ENCODE data around the gene TNNT1.
"Not testable (repeated sequence)": the region's sequence is repeated elsewhere in the genome, so short reads cannot be mapped to it uniquely, and the experiment has no call there.

The TNNT1 gene

DNA sequence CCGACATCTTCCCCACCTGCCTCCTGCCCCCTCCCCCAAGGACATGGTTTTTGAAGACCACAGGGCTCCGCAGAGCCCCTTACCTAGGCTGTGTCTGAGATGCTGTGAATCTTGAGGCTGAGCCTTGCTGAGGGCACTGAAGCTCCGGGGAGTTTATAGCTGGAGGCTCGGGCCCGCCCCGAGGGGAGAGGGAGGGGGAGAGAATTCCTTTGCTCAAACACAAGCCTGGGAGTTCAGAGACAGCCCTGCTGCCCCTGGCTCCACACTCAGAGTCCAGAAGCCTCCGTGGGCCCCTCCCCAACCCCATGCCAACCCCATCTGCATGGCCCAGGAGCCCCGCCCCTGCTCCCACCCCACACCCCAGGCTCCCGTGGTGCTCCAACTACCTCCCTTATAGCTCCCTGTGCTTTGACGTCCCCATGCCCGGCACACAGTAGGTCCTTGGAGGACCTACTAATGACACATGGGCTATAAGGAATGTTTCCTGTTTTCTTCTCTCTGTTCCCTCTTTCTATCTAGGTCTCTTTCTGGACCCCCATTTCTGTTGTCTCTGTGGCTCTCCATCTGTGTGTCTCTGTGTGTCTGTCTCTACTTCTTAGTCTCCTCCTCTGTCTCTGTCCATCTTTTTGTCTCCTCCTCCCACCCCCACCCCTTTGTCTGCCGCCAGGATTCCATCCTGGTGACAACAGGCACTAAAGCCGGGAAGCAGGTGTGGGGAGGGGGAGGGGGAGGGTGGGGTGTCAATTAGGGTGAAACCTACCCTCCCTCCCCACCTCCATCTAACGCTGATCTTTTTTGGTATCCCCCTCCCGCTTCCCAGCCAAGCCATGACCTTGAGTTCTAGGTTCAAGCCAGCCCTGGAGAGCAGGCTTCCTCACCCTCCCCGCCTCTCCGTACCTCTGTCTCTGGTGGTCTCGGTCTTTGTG is at the start of gene TNNT1:
TNNT1 (minus strand) TSS at position 129 of the 926 bp plus-strand sequence. CDS start 2,049 bp downstream, outside the sequence.
- DNase-seq: no peak

DNA sequence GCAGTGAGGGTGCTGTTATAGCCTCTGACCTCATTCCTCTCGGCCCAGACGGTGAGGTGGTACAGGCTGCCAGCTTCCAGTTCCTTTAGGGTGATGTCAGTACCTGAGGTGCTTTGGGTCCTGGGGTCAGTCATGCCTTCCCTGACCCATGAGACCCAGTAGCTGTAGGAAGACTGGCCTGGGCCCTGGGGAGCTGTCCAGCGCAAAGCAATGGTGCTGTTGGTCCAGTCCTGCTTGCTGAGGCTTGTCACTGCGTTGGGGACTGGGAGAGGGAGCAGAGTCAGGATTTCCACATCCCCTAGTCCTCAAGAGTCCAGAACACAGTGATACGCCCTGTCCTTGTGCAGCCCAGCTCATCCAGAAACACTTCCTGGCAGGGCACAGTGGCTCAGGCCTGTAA is 49.6 kb upstream of the TNNT1 start:
- DNase-seq: no peak

- no peak for DNase-seq
Observed at GRCh38 chr19:55197528-55197927, 48.5 kb upstream of the TNNT1 start.

GRCh38 chr19:55196803-55197202 is 47.8 kb upstream of the TNNT1 start:
- no peak for DNase-seq

DNA sequence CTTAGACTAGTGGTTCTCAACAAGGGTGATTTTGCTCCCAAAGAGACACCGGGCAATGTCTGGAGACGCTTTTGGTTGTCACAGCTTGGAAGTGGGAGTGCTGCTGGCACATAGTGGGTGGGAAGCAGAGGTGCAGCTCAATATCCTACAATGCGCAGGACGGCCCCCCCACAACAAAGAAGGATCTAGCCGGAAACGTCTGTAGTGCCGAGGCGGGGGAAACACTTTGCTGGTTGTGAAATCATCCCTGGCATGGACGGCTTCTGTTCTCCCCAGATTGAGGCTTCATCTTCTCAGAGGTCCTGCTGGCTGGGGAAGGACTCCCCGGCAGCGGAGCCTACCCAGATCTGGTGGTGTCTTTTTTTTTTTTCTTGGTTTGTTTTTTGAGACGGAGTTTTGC is 44.5 kb upstream of the TNNT1 start:
- no peak for DNase-seq

DNA sequence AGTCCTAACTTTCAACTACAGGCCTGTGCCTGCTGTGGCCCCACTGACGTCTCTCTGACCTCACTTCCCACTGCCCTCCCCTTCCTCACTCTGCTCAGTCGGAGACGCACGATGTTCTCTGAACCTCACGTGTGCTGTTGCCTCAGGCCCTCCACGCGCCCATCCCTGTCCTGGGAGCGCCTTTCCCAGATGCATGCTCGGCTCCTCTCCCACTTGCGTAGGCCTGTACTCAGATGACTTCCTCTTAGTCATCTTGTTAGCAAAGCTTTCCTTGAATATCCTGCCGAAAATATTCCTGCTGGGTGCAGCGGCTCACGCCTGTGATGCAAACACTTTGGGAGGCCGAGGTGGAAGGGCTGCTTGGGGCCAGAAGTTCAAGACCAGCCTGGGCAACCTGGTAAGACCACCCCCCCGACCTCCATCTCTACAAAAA is 40.4 kb upstream of the TNNT1 start:
- no peak for DNase-seq

- no peak for DNase-seq
Observed at GRCh38 chr19:55188625-55189024, 39.6 kb upstream of the TNNT1 start.

GRCh38 chr19:55186080-55186479 is 37.1 kb upstream of the TNNT1 start:
- DNase-seq: no peak

DNA sequence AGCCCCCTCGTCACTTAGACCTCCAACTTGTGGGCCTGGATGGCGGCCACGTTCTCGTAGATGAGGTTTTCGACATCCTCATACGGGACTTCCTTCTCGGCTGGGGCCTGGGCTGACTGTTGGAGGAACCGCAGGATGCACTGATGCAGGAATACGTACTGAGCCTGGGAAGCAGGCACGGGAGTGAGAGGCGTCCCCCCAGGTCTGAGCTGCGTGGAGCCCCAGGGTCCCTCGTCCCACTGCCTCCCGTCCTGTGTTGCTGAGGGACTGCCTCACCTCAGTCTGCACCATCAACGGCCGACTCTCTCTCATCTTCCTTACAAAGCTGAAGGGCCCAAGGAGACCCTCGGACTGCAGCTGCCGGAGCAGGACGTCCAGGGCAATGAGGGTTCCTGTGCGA is 32.7 kb upstream of the TNNT1 start:
- DNase-seq: no peak

- peak; percentile 38 for DNase-seq
Observed at GRCh38 chr19:55179606-55180484, 30.8 kb upstream of the TNNT1 start, which contains the start of gene SYT5. Gene SYT5 (minus strand): TSS chr19:55180289. CDS start chr19:55179041, 1,248 bp downstream.

- peak; percentile 91 for DNase-seq
Observed at GRCh38 chr19:55178781-55179599, 30.0 kb upstream of the TNNT1 start.

DNA sequence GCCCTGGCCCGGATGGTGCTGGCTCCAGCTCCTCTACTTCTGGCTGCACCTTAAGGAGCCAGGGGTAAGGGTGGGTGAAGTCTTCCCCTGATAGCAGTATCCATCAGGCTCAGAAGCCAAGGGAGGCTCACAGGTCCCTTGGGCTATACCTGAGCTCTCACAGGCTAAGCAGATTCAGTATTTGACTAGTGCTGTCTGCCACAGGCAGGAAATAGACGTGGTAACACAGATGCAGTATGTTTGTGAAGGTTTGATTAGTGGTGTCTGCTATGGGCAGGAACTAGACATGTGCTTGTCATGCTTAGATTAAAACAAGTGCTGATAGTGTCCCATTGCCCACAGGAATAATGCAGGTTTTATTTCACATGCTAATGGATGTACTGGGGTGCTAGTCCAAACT is 27.1 kb upstream of the TNNT1 start:
- DNase-seq: no peak

- DNase-seq: no peak
Observed at GRCh38 chr19:55175117-55175867, 26.3 kb upstream of the TNNT1 start.

DNA sequence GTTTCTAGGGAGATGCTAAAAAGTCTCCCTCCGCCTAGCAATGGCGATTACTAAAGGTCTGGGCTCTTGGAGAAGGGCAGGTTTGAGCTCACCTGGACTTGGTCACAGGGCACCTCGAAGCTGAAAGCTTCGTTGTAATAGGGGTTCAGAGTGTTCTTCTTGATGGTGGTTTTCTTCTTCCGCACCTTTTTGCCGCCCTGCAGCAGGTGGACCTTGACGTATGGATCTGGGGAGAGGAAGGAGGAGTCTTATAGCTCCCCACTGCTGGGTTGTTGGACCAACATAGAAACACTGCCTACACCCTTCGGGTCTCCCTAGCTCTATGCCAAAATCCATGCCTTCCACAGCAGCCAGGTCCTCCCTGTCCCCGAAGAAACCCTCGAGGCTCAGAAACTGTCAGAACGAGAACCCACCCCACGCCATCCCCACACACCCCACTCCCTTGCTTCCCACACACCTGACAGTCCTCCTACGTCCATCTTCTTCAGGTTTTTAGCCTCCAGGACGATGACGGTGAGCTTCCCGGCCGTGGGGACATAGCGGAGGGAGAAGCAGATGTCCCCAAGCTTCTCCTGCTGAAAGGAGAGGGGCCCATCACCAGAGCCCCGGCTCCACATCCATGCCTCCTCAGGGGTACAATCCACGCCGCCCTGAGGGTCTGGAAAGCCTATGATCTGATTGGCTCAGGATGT is 25.6 kb upstream of the TNNT1 start:
- no peak for DNase-seq

GRCh38 chr19:55173714-55174409 is 24.9 kb upstream of the TNNT1 start:
- peak; percentile 72 for DNase-seq

DNA sequence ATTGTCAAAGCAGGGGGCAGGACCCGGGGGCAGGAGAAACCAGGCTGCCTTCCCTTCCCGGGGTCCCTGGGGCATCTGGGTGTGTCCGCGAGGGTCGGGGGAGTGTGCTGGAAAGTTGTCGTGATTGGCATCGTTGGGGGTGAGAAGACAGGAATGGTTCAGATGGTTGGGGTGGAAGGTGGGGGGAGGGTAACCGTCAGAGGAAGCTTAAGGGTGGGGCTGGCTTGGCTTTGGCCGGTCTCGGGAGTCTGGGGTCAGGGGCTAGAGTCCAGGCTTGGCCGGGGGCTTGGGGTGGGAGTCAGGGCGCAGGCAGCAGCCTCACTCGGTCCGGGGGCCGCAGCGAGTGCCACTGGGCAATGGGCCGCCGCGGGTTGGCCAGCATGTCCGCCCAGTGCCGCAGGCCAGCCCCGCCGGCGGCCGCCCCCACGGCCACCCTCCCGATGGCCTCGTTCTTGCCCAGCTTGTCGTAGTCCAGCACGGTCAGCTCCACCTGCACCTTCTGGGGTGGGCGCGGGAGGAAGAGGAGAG is 24.2 kb upstream of the TNNT1 start:
- DNase-seq: no peak

DNA sequence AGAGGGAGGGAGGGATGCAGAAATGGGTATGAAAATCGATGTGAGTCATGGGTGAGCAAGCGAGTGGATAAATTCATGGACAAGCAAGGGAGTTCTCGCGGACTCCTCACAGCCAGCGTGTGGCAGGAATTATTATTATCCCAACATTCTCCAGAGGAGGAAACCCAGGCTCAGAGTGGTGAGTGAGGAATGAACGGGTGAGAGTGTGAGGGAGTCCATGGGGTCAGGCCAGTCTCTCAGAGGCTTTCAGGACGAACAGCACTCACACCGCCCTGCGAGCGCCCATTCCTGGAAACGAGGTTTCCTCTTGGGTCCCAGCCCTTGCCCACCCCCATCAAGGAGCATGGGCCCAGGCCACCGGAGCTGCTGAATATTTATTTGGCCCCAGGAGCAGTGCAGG is 23.7 kb upstream of the TNNT1 start:
- no peak for DNase-seq

DNA sequence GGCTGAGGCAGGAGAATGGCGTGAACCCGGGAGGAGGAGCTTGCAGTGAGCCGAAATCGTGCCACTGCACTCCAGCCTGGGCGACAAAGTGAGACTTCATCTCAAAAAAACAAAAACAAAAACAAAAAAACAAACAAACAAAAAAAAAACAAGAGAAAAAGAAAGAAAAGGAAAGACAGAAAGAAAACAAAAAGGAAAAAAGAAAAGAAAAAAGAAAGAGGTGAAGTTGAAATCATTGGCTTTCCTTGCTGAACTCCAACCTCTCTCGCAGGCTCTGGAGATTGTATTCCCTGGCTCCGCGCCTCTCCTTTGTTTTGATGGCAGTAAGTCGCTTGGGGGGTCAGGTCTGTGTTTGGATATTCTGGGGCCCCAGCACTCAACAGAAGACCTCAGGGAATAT is 23.3 kb upstream of the TNNT1 start:
- DNase-seq: not testable (repeated sequence)

GRCh38 chr19:55171440-55171839 is 22.4 kb upstream of the TNNT1 start:
- no peak for DNase-seq

DNA sequence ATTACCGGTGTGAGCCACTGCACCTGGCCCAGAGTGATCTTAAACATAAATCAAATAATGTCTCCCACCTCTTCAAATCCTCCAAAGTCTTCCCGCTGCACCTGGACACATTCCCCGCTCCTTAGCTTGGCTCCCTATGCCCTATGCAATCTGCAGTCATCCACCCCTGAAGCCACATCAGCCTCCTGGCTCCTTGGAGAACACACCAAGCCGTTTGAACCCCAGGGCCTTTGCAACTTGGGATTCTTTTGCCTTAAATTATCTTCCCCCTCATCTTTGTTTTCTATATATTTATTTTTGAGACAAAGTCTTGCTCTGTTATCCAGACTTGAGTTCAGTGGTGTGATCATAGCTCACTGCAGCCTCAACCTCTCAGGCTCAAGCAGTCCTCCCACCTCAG is 20.1 kb upstream of the TNNT1 start:
- DNase-seq: no peak

Data from NCI-H748 treated with DMSO at 0.1 percent for 48 hours (cell line).